PC-9 (cell line): ENCODE results near the gene OGG1. TPM values are rescaled to one million over a fixed set of nuclear protein-coding genes. Genes with fewer than 3 reads are reported as not detected.

Experiments used
- BruUV-seq: library from RNA; stranded (reverse); fragments of 400-500 nt; replicated peaks from 2 replicates; lab custom pipeline; 2021; lab: Mats Ljungman, UMichigan
- CTCF ChIA-PET: fragments of 300-600 bp; sonication (Branson Sonifier 250); formaldehyde crosslinking; loops from one replicate; lab custom pipeline; 2022; ENCODE audit warnings: antibody characterized with exemption; lab: Charles Lee
- POLR2A ChIA-PET: fragments of 300-600 bp; sonication (Branson Sonifier 250); formaldehyde crosslinking; loops from one replicate; lab custom pipeline; 2022; ENCODE audit warnings: antibody characterized with exemption; ENCODE audit not compliant: unreplicated experiment; lab: Charles Lee
- DNase-seq, 2 experiments: peaks; one replicate each; pipeline versions ENCODE4 v3.0.0 to v3.0.0-alpha.2; 2015 to 2022; ENCODE audit warnings: mixed read lengths in 1 of 2
- H2AFZ ChIP-seq: fragments of 200-600 bp; sonication (generic); 2 replicates; pipeline ENCODE4 v1.8.1; 2017; ENCODE audit warnings: antibody characterized with exemption
- H3F3A ChIP-seq: fragments of 200-600 bp; sonication (generic); 2 replicates; pipeline ENCODE4 v1.8.1; 2017; ENCODE audit warnings: antibody characterized with exemption, mild to moderate bottlenecking, low read depth; ENCODE audit not compliant: insufficient read depth
- H3K27ac ChIP-seq: fragments of 200-600 bp; sonication (generic); 2 replicates; pipeline ENCODE4 v1.6.1; 2016; ENCODE audit warnings: mixed run types
- H3K27me3 ChIP-seq: fragments of 200-600 bp; sonication (generic); 2 replicates; pipeline ENCODE4 v1.6.1; 2016; ENCODE audit warnings: low read depth, mixed run types; ENCODE audit not compliant: insufficient read depth
- H3K36me3 ChIP-seq: fragments of 200-600 bp; sonication (generic); 2 replicates; pipeline ENCODE4 v1.6.1; 2016; ENCODE audit warnings: low read depth, mixed run types
- H3K4me1 ChIP-seq: fragments of 200-600 bp; sonication (generic); replicated peaks from 2 replicates; pipeline ENCODE4 v1.6.1; 2016; ENCODE audit warnings: mixed run types; ENCODE audit not compliant: insufficient read depth
- H3K4me2 ChIP-seq: fragments of 200-600 bp; sonication (generic); 2 replicates; pipeline ENCODE4 v1.6.1; 2017; ENCODE audit warnings: mixed run types
- H3K4me3 ChIP-seq: fragments of 200-600 bp; sonication (generic); 2 replicates; pipeline ENCODE4 v1.6.1; 2016; ENCODE audit warnings: mixed run types
- H3K79me2 ChIP-seq: fragments of 200-600 bp; sonication (generic); 2 replicates; pipeline ENCODE4 v1.6.1; 2017; ENCODE audit warnings: low read depth, mixed run types
- H3K9me2 ChIP-seq: fragments of 200-600 bp; sonication (generic); 2 replicates; pipeline ENCODE4 v1.8.1; 2017; ENCODE audit warnings: mild to moderate bottlenecking; ENCODE audit not compliant: insufficient read depth
- H3K9me3 ChIP-seq: fragments of 200-600 bp; sonication (generic); 2 replicates; pipeline ENCODE4 v1.8.1; 2016; ENCODE audit warnings: low read depth; ENCODE audit not compliant: insufficient read depth
- H4K20me1 ChIP-seq: fragments of 200-600 bp; sonication (generic); 2 replicates; pipeline ENCODE4 v1.8.1; 2017; ENCODE audit not compliant: insufficient read depth
- CTCF ChIP-seq: fragments of 200-600 bp; sonication (generic); conservative IDR thresholded peaks from 2 replicates; pipeline ENCODE4 v1.6.1; 2017; ENCODE audit warnings: mixed run types, antibody characterized with exemption, mild to moderate bottlenecking, moderate library complexity
- EZH2 ChIP-seq: fragments of 200-600 bp; sonication (generic); IDR thresholded peaks from 2 replicates; pipeline ENCODE4 v1.8.0; 2017; ENCODE audit warnings: antibody characterized with exemption, low read depth
- intact Hi-C: fragments of 100-400 bp; cut with micrococcal nuclease; formaldehyde crosslinking; loops from one replicate; pipeline ENCODE4 v1.10.0; 2022; ENCODE audit not compliant: unreplicated experiment
- total RNA-seq: library from RNA; stranded (reverse); gene quantifications from 2 replicates; pipeline ENCODE4 v1.2.3, GENCODE V29; 2021

The OGG1 gene
- total RNA-seq, 1 experiment from 2014 or later: 22.1 TPM

- H4K20me1 ChIP-seq: no peaks in the 10 kb centered on the region
These were observed 32.8 kb upstream of the OGG1 start for GRCh38 chr3:9716801-9717555.

GRCh38 chr3:9717563-9717962 is 32.2 kb upstream of the OGG1 start:
- no peaks in the 10 kb centered on the region for H3K9me2 ChIP-seq
- intact Hi-C loops: loop anchor here (10.0 kb wide), 2 partner anchors 227 to 1017 kb away; no protein-coding TSS in a partner anchor
- CTCF ChIA-PET: no interaction called here

More at GRCh38 chr3:9716801-9717555, 32.8 kb upstream of the OGG1 start:
- Histone ChIP-seq H2AFZ (no peak overlapping the region), H3K79me2 (no peaks in the 10 kb centered on the region), H3K9me2 (no peaks in the 10 kb centered on the region), H3K4me3 (no peak overlapping the region), H3K4me1 (no peaks in the 10 kb centered on the region), H3K4me2 (no peak overlapping the region), H3F3A (no peaks in the 10 kb centered on the region), H3K27me3 (peaks cover 47% of the 10 kb centered on the region), H3K9me3 (no peaks in the 10 kb centered on the region), H3K27ac (no peak overlapping the region), H3K36me3 (no peaks in the 10 kb centered on the region)
- POLR2A ChIA-PET: no interaction called here
- no TSS peak for BruUV-seq
- DNase-seq: no peak
- intact Hi-C loops: loop anchor here (10.0 kb wide), 2 partner anchors 228 to 1018 kb away; no protein-coding TSS in a partner anchor
- CTCF ChIA-PET: interaction anchor here (0.6 kb wide), 1 partner anchor 987 kb away, joined by 3 read pairs; no protein-coding TSS in a partner anchor
- TF ChIP-seq EZH2: no peak
- no peak for TF ChIP-seq CTCF

GRCh38 chr3:9718118-9718517 is 31.6 kb upstream of the OGG1 start:
- Histone ChIP-seq H3K4me3 (no peak overlapping the region), H4K20me1 (no peaks in the 10 kb centered on the region), H3K9me2 (no peaks in the 10 kb centered on the region), H3K79me2 (no peaks in the 10 kb centered on the region), H2AFZ (no peak overlapping the region), H3K9me3 (no peaks in the 10 kb centered on the region), H3K36me3 (no peaks in the 10 kb centered on the region), H3K4me1 (no peaks in the 10 kb centered on the region), H3K4me2 (no peak overlapping the region), H3K27me3 (peaks cover 40% of the 10 kb centered on the region), H3K27ac (no peak overlapping the region), H3F3A (no peaks in the 10 kb centered on the region)
- BruUV-seq: no TSS peak
- intact Hi-C loops: loop anchor here (10.0 kb wide), 2 partner anchors 227 to 1017 kb away; no protein-coding TSS in a partner anchor
- ChIA-PET CTCF (no interaction called here), POLR2A (interaction anchor here (0.7 kb wide), 1 partner anchor 77 kb away, joined by 9 read pairs; no protein-coding TSS in a partner anchor)
- TF ChIP-seq EZH2: no peak
- no peak for TF ChIP-seq CTCF
- DNase-seq: no peak

More at GRCh38 chr3:9717563-9717962, 32.2 kb upstream of the OGG1 start:
- no peak overlapping the region for H3K27ac ChIP-seq
- no peaks in the 10 kb centered on the region for H3K36me3 ChIP-seq
- no peak overlapping the region for H2AFZ ChIP-seq
- no peaks in the 10 kb centered on the region for H3K79me2 ChIP-seq
- POLR2A ChIA-PET: no interaction called here
- H3K9me3 ChIP-seq: no peaks in the 10 kb centered on the region
- H3F3A ChIP-seq: no peaks in the 10 kb centered on the region
- no peak overlapping the region for H3K4me3 ChIP-seq
- no peaks in the 10 kb centered on the region for H3K4me1 ChIP-seq
- H4K20me1 ChIP-seq: no peaks in the 10 kb centered on the region
- BruUV-seq: no TSS peak
- H3K27me3 ChIP-seq: peaks cover 46% of the 10 kb centered on the region
- H3K4me2 ChIP-seq: no peak overlapping the region
- TF ChIP-seq CTCF (no peak), EZH2 (no peak)
- DNase-seq: no peak
